ENCODE measurements around the gene RBMS3. TPM values are rescaled to one million over a fixed set of nuclear protein-coding genes. Genes with fewer than 3 reads are reported as not detected.

RBMS3 gene
- total and polyA plus RNA-seq, 2 of the 8 experiments (the other 6 are each of a cell fraction or from before 2014, with no cell fraction given): 3.7 to 6.9 TPM

DNA sequence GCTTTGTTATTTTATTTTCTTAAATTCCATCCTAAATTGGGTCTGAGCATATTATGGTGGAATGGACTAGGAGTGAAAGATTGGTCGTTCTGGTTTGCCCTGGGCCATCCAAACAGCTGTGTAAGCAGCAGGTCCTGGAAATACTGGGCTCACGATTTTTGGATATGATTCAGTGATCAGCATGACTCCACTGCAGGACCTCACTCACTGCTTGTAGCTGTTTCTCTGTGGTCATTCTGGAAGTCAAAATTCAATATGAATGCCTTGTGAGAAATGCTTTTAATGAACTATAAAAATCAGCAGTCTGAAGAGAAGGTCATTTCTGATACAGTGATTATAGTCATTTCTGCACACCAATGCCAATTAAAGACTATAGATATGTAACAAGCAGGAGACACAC, 185.0 kb downstream of the RBMS3 start:
- Histone ChIP-seq H3K4me1 (replicated peaks in 1 of 4; ENCODE audit: control insufficient read depth in 3 of 4, insufficient read depth in 4 of 4, low read length in 3 of 4) (peaks cover 0 to 9% (median 5%) of the 10 kb centered on the region in 4 experiments; a peak in 4 of 7 replicates), H4K8ac (ENCODE audit: extremely low read depth, insufficient read depth, low read length) (no peak overlapping the region), H2BK20ac (ENCODE audit: low read length) (no peak overlapping the region), H3K23me2 (ENCODE audit: low read depth, low read length) (no peaks in the 10 kb centered on the region), H4K91ac (replicated peaks; ENCODE audit: insufficient read length, low read length) (no peak overlapping the region), H3K27me3 (replicated peaks in 1 of 4; ENCODE audit: control insufficient read depth in 3 of 4, extremely low read depth in 1 of 4, insufficient read depth in 3 of 4, low read length in 3 of 4) (no peaks in the 10 kb centered on the region), H3K27ac (ENCODE audit: low read depth, low read length) (no peak overlapping the region), H3K79me1 (ENCODE audit: low read depth, low read length) (no peaks in the 10 kb centered on the region), H3K9me3 (ENCODE audit: insufficient read depth in 2 of 2, low read depth in 1 of 2, low read length in 1 of 2) (no peaks in the 10 kb centered on the region), H4K20me1 (replicated peaks in 1 of 2; ENCODE audit: control insufficient read depth in 1 of 2, insufficient read depth in 2 of 2, low read length in 2 of 2) (no peaks in the 10 kb centered on the region), H2BK12ac (ENCODE audit: low read depth, low read length) (no peak overlapping the region), H2AFZ (ENCODE audit: low read length) (no peak overlapping the region), H2BK15ac (ENCODE audit: low read length) (no peak overlapping the region), H2BK5ac (ENCODE audit: low read depth, low read length) (0 out of 2 replicates have a peak overlapping the region, but pooled peaks have one; percentile 1), H3K23ac (ENCODE audit: insufficient read length) (no peak overlapping the region), H3K4ac (replicated peaks; ENCODE audit: insufficient read length, low read depth, low read length) (no peak overlapping the region), H3K9ac (replicated peaks in 1 of 4; ENCODE audit: extremely low read depth in 1 of 4, low read depth in 3 of 4, low read length in 3 of 4) (no peak overlapping the region), H3K4me2 (ENCODE audit: insufficient read depth in 1 of 2, low read depth in 2 of 2, low read length in 2 of 2) (peak overlapping the region; percentile 4 to 54), H3K56ac (replicated peaks; ENCODE audit: insufficient read length, low read depth, low read length) (no peak overlapping the region), H3K4me3 (ENCODE audit: extremely low read depth in 1 of 4, insufficient read depth in 2 of 4, low read depth in 3 of 4, low read length in 4 of 4) (no peak overlapping the region), H3K18ac (ENCODE audit: extremely low read depth, low read length) (no peak overlapping the region), H4K5ac (ENCODE audit: insufficient read length, low read depth, low read length) (no peak overlapping the region), H3K14ac (ENCODE audit: insufficient read length) (no peak overlapping the region), H3K36me3 (ENCODE audit: control insufficient read depth in 2 of 4, insufficient read depth in 4 of 4, low read length in 3 of 4) (no peaks in the 10 kb centered on the region), H2BK120ac (replicated peaks; ENCODE audit: low read depth, low read length) (no peak overlapping the region), H2AK5ac (ENCODE audit: low read depth, low read length) (no peak overlapping the region), H3K79me2 (ENCODE audit: control insufficient read depth in 1 of 2, insufficient read depth in 2 of 2, low read length in 2 of 2) (no peaks in the 10 kb centered on the region)
- 52% methylated on average over 2 of the region's 2 CpGs; no CpG with 5 or more reads in 1 of the 2 experiments for WGBS, 2 experiments (ENCODE audit: extremely low coverage in 1 of 2, insufficient coverage in 1 of 2, insufficient read length in 1 of 2, insufficient replicate concordance in 2 of 2, low coverage in 1 of 2, low lambda C conversion rate in 2 of 2, missing lambda C conversion rate in 1 of 2)
- ChIA-PET CTCF (ENCODE audit: partially characterized antibody) (interaction anchor here (0.6 to 2.5 kb wide), 3 partner anchors 10 to 591 kb away, joined by 3 to 7 read pairs (median 3); no protein-coding TSS in a partner anchor), POLR2A (ENCODE audit: partially characterized antibody) (interaction anchor here (1.2 to 3.4 kb wide), 2 partner anchors 8 to 10 kb away, joined by 4 to 12 read pairs; no protein-coding TSS in a partner anchor)
- FAIRE-seq (no peak), DNase-seq (ENCODE audit: low read depth in 1 of 2, low spot score in 2 of 2) (no peak)
- no peak for TF ChIP-seq CBX8 (IDR thresholded peaks at IDR 0.05; ENCODE audit: borderline replicate concordance, low read depth, low read length)
- no peak for TF ChIP-seq BRCA1 (IDR thresholded peaks at IDR 0.05; ENCODE audit: low read depth, low read length)
- TF ChIP-seq, protein P1, sequence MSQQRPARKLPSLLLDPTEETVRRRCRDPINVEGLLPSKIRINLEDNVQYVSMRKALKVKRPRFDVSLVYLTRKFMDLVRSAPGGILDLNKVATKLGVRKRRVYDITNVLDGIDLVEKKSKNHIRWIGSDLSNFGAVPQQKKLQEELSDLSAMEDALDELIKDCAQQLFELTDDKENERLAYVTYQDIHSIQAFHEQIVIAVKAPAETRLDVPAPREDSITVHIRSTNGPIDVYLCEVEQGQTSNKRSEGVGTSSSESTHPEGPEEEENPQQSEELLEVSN (IDR thresholded peaks at IDR 0.05): no peak
